GM21390 (cell line): ENCODE data around the gene ISG15.
"Not testable (repeated sequence)": the region's sequence is repeated elsewhere in the genome, so short reads cannot be mapped to it uniquely, and the experiment has no call there.

ENCODE experiments used
- ATAC-seq: cut with Tn5 transposase; IDR thresholded peaks from one replicate; pipeline ENCODE4 v1.9.1; 2021; ENCODE audit not compliant: unreplicated experiment

The ISG15 gene

DNA sequence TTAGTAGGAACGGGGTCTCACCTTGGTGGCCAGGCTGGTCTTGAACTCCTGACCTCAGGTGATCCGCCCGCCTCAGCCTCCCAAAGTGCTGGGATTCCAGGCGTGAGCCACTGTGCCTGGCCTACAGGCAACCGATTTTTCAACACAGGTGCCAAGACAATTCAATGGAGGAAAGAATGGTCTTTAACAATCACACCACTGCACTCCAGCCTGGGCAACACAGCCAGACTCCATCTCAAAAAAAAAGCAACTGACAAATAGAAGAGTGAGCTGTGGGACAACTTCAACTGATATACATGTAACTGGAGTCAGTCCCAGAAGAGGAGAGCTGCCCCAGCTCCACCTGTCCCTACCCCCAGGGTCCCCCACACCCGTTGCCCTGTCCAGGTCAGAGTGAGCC lies 18.8 kb upstream of the ISG15 start:
- ATAC-seq = not testable (repeated sequence)

- ATAC-seq = no peak
Observed at GRCh38 chr1:995665-996633, 17.3 kb upstream of the ISG15 start.

DNA sequence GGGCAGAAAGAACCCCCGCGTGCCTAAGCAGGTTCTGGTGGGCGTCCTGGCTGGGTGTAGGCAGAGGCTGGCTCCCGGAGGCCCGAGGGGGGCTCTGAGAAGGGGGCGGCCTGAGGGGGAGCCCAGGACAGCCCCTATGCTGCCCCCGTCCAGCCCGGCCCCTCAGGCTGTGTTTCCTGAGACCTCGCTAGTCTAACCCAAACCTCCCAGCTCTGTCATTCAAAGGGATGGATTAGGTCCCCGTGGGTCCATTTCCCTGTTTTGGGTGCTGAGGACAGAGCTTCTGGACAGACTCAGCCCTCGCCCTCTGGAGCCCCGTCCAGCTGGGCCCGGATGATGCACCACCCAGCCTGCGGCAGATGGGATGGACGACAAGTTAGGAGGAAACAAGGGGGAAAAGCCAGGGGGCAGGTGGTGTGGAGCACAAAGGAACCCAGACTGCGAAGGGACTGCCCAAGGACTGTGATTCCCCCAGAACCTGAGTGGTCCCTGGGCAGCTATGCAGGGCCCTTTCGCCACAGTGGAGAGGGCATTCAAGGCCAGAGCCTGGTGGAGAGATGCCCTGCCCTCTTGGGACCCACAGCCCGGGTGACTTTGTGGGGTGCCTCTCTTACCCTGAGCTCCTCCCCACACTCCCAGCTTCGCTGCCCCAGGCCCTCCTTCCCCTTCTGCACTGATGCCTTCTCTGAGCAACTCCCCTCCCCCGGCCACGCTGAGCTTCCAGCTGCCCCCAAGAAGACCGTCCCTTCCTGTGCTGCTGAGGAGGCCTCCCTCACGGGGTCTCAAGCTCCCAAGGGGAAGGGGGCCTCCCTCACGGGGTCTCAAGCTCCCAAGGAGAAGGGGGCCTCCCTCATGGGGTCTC lies 16.2 kb upstream of the ISG15 start:
- no peak for ATAC-seq

GRCh38 chr1:997713-997992 lies 15.6 kb upstream of the ISG15 start:
- no peak for ATAC-seq

- no peak for ATAC-seq
Observed at GRCh38 chr1:997993-998744, 15.1 kb upstream of the ISG15 start.

DNA sequence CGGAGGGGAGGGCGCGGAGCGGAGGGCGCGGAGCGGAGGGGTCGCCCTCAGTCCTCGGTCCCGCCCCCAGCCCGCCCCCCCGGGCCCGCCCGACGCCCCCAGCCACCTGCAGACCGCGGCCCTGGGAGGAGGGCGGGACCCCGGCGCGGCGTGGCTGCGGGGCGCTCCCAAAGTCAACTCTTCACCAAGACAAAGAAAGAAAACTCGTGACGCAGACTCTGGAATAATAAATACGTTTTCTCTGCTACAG lies 14.6 kb upstream of the ISG15 start:
- ATAC-seq = no peak

- ATAC-seq = no peak
Observed at GRCh38 chr1:998995-999724, 14.1 kb upstream of the ISG15 start.

GRCh38 chr1:999725-1000356 lies 13.5 kb upstream of the ISG15 start, which contains the start of gene HES4:
Gene HES4 (minus strand): TSS chr1:1000097. CDS start chr1:999973, 124 bp downstream.
- ATAC-seq = no peak

- no peak for ATAC-seq
Observed at GRCh38 chr1:1000357-1001056, 12.8 kb upstream of the ISG15 start.

DNA sequence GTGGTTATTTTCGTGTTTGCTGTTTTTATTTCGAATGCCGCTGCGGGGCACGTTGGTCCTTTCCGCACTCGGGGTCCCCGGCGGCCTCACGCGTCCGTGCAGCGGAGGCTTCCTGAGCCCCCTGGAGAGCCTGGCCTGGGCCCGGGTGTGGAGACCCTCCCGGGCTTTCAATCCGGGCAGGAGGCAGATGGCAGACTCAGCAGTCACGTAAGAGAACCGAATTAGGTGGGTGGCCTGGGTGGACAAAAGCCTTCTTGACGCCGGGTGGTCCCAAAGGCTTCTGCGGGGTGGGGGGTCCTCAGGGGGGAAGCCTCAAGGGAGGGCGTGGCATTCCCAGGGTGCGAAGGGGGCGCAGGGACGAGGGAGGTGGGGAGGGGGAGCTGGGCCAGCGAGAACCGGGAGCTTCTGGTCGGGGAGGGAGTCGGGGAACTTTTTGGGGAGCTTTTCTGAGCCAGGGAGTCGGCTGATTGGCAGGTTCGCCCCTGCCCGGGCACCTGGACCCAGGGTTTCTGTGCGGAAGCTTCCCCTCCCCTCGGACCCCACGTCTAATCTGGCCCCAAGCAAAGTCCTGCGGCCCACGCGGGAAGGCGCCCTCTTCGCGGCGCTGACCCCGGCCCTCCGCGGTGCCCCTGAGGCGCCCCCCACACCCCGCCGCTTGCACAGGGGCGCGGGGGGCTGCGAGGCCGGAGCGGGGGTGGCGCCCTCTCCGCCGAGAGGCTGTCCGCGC lies 12.1 kb upstream of the ISG15 start:
- ATAC-seq = no peak

- ATAC-seq = no peak
Observed at GRCh38 chr1:1003618-1004419, 9.5 kb upstream of the ISG15 start.

- ATAC-seq = no peak
Observed at GRCh38 chr1:1004420-1004779, 8.9 kb upstream of the ISG15 start.

- ATAC-seq = no peak
Observed at GRCh38 chr1:1004780-1005697, 8.3 kb upstream of the ISG15 start.

DNA sequence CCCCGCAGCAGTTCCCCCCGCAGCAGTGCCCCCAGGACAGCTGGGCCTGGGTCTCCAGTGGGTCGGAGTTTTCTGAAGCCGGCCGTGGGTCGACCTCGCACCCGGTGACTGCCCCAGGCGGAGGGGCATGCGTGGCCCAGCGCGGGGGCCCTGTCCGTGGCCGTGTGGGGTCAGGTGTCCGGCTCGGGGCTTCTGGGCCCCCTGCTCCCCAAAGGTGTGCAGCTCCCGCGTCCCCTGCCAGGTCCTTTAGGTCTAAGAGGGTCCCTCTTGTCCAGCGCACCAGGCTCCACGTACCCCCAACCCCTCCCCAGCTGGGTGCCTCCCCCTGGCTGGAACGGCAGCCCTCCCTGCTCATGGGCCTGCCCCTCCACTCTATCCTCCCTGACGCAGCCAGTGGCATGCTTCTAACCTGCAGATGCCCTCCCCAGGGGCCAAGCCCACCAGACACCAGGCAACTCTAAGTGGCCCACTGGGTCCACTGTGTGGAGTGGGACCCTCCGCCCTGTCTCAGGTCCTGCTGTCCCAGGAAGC lies 7.5 kb upstream of the ISG15 start:
- no peak for ATAC-seq

GRCh38 chr1:1006305-1007159 lies 6.8 kb upstream of the ISG15 start:
- ATAC-seq = no peak

GRCh38 chr1:1010131-1010530 lies 3.2 kb upstream of the ISG15 start:
- not testable (repeated sequence) for ATAC-seq
